Fibroblast of the aortic adventitia (primary cell): ENCODE data around the gene NPHP4. TPM values are rescaled to one million over a fixed set of nuclear protein-coding genes. Genes with fewer than 3 reads are reported as not detected.
"Not testable (repeated sequence)": the region's sequence is repeated elsewhere in the genome, so short reads cannot be mapped to it uniquely, and the experiment has no call there.

Experiments
- DNase-seq: peaks from one replicate; pipeline ENCODE4 v3.0.0-alpha.2; 2010; ENCODE audit warnings: low read depth
- H3K4me3 ChIP-seq: 2 replicates; pipeline ENCODE4 v1.5.1; 2011; ENCODE audit warnings: low read depth, mild to moderate bottlenecking, control low read depth, low read length, moderate library complexity
- CTCF ChIP-seq: IDR thresholded peaks from 2 replicates; pipeline ENCODE4 v1.5.1; 2011; ENCODE audit warnings: mild to moderate bottlenecking, low read length, control low read depth, inconsistent platforms; ENCODE audit not compliant: insufficient read depth
- total RNA-seq: library from RNA; depleted of rRNA; stranded (reverse); fragments of >200 nt; gene quantifications from 2 replicates; pipeline ENCODE4 v1.2.3, GENCODE V29; 2012; ENCODE audit warnings: low replicate concordance

Gene NPHP4
- total RNA-seq, 1 donor: 6.9 TPM

DNA sequence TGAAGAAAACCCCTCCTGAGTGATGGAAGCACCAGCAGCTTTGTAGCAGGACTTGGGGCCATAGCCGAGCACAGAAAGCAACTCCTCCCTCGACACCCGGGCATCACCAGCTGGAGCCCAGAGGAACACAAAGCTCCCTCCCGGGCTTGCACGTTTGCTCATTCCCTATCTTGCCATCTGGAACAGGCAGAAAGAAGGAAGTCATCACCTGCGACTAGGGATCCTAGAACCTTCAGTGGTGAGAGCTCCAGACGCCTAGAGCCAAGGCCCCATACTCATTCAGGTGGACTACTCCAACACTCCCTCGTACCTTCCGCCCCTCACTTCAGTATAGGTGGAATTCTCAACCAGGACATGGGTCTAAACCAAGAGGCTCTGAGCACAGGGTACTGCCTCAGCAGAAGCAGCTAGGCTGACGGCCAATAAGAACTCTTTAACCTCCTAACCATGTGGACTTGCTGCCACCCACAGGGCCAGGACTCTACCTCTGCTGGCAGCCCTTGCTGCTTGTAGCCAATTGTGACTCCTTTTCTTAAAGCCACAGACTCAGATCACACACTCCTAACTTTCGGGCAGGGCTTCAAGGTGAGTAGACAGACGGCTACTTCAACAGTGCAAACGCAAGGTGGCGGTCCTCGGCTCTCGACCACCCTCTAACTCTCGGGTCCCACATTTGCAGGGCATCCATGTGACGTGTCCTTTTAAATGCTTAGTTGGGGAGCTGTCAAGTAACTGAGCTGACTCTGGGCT, 65.4 kb downstream of the NPHP4 start:
- DNase-seq: no peak
- H3K4me3 ChIP-seq: no peak overlapping the region
- no peak for TF ChIP-seq CTCF

GRCh38 chr1:5922700-5923330, 69.4 kb downstream of the NPHP4 start:
- H3K4me3 ChIP-seq: not testable (repeated sequence)
- DNase-seq: peak; percentile 32

DNA sequence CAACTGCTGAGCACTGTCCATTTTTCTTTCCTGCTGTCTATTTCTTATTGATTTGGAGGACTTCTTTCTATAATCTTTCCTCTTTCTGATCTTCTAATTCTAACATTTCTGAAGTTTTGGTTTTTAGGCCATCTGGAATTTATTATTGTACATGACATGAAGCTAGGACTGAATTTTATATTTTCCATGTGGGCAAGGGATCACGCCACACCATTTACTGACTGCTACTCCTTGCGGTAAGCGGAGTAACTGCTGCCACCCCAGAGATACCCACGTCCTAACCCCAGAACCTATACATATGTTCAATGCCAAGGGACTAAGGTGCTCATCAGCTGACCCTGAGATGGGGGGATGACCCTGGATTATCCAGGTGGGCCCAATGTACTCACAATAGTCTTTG, 70.6 kb downstream of the NPHP4 start:
- DNase-seq: no peak
- TF ChIP-seq CTCF: no peak
- no peak overlapping the region for H3K4me3 ChIP-seq

- DNase-seq: no peak
- TF ChIP-seq CTCF: no peak
Observed at GRCh38 chr1:5921129-5921528, 71.1 kb downstream of the NPHP4 start.

DNA sequence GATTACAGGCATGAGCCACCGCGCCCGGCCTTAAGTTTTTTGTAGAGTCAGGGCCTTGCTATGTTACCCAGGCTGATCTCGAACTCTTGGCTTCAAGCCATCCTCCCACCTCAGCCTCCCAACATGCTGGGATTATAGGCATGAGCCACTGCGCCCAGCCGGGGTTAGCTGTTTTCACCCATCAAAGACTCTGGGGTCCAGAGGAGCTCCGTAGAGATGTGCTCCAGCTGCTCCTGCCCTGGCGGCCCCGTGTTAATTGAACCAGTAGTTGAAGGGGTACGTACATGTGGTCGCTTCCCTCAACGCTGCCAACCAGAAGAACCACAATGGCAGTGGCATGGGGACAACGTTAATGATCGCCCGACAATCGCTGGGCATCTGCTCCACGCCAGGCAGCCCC, 72.0 kb downstream of the NPHP4 start:
- no peak for TF ChIP-seq CTCF
- DNase-seq: no peak
- no peak overlapping the region for H3K4me3 ChIP-seq

More at GRCh38 chr1:5921129-5921528, 71.1 kb downstream of the NPHP4 start:
- H3K4me3 ChIP-seq: no peak overlapping the region

GRCh38 chr1:5918275-5918649, 74.0 kb downstream of the NPHP4 start:
- no peak overlapping the region for H3K4me3 ChIP-seq
- DNase-seq: no peak
- TF ChIP-seq CTCF: no peak

GRCh38 chr1:5917591-5918274, 74.5 kb downstream of the NPHP4 start:
- no peak overlapping the region for H3K4me3 ChIP-seq
- TF ChIP-seq CTCF: no peak
- DNase-seq: no peak
